ENCODE data around the gene BPIFB1. TPM values are rescaled to one million over a fixed set of nuclear protein-coding genes. Genes with fewer than 3 reads are reported as not detected.

Gene BPIFB1
- total and polyA plus RNA-seq, 2 of the 13 experiments (the other 11 are each of a cell fraction or from before 2014, with no cell fraction given) = 0.82 to 4.4 TPM

DNA sequence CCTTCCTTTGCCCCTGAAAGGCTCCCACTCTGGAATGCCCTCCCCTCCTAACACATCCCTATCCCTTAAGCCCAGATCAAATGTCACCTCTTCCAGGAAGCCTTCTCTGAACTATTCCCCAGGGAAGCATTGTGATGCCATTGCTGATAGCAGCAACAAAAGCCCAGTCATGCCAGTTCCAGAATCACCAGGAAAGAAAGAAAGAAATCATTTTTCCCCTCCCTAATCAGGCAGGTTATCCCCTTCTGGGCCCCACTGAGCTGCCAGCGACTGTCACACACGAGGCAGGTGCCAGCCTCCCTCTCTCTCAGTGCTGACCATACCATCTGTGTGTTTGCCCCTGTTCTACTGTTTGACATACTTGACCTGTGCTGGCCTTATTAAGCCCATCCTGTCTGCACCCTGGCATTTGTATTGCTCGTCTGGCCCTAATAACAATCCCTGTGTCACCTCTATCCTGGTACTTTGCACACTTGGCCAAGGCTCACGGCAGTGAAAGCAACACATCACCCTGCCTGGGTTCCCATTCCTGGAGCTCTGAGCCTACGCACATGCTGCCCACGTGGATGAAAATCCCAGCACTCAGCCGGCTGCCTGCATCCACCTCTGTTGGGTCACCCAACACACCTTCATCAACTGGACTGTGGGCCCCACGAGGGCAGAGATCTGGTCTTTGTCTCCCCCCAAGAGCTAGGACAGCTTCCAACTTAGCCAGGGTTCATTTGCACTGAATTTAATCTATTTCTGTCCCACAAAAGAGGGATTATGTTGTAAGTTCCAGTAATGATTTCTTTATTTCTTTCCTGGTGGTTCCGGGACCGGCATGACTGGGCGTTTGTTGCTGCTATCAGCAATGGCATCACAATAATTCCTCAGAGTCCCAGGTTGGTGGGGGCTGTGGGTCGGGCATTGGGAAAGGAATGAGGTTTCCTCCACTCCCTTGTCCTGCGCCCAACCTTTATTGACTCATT is 5.3 kb upstream of the BPIFB1 start (continued):
- TF ChIP-seq HBP1 (CRISPR knock-in tag; IDR thresholded peaks at IDR 0.05; ENCODE audit: low read depth) = peak; percentile 82; the same call in 1 of the 2 replicates
- TF ChIP-seq ZMYM4 (CRISPR knock-in tag; IDR thresholded peaks at IDR 0.05) = 0 out of 2 replicates have a peak, but pooled peaks have one; percentile 68
- TF ChIP-seq, protein P1, sequence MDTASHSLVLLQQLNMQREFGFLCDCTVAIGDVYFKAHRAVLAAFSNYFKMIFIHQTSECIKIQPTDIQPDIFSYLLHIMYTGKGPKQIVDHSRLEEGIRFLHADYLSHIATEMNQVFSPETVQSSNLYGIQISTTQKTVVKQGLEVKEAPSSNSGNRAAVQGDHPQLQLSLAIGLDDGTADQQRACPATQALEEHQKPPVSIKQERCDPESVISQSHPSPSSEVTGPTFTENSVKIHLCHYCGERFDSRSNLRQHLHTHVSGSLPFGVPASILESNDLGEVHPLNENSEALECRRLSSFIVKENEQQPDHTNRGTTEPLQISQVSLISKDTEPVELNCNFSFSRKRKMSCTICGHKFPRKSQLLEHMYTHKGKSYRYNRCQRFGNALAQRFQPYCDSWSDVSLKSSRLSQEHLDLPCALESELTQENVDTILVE (CRISPR knock-in tag; IDR thresholded peaks at IDR 0.05) = peak; percentile 87
- peak; percentile 13; the same call in 1 of the 2 replicates for TF ChIP-seq ZNF263 (CRISPR knock-in tag; IDR thresholded peaks at IDR 0.05)
- peak; percentile 97 for TF ChIP-seq ZBED4 (CRISPR knock-in tag; IDR thresholded peaks at IDR 0.05; ENCODE audit: borderline replicate concordance)
- peak; percentile 59 to 65 for TF ChIP-seq HMGXB4 (CRISPR knock-in tag; IDR thresholded peaks at IDR 0.05; ENCODE audit: borderline replicate concordance in 1 of 2, low read depth in 1 of 2)
- TF ChIP-seq, protein P2, sequence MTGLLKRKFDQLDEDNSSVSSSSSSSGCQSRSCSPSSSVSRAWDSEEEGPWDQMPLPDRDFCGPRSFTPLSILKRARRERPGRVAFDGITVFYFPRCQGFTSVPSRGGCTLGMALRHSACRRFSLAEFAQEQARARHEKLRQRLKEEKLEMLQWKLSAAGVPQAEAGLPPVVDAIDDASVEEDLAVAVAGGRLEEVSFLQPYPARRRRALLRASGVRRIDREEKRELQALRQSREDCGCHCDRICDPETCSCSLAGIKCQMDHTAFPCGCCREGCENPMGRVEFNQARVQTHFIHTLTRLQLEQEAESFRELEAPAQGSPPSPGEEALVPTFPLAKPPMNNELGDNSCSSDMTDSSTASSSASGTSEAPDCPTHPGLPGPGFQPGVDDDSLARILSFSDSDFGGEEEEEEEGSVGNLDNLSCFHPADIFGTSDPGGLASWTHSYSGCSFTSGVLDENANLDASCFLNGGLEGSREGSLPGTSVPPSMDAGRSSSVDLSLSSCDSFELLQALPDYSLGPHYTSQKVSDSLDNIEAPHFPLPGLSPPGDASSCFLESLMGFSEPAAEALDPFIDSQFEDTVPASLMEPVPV (CRISPR knock-in tag; IDR thresholded peaks at IDR 0.05) = peak; percentile 77; the same call in 1 of the 2 replicates
- TF ChIP-seq RBM22 (optimal IDR thresholded peaks at IDR 0.05; ENCODE audit: low read length) = no peak
- no peak for TF ChIP-seq MED8 (CRISPR knock-in tag; IDR thresholded peaks at IDR 0.05; ENCODE audit: insufficient replicate concordance)
- peak; percentile 78 for TF ChIP-seq DRAP1 (CRISPR knock-in tag; IDR thresholded peaks at IDR 0.05)
- TF ChIP-seq ZNF616 (CRISPR knock-in tag; IDR thresholded peaks at IDR 0.05; ENCODE audit: low read depth) = no peak
- no peak for TF ChIP-seq ZNF577 (CRISPR knock-in tag; IDR thresholded peaks at IDR 0.05; ENCODE audit: borderline replicate concordance, low read depth)
- TF ChIP-seq MAX (IDR thresholded peaks at IDR 0.05) = peak; percentile 99
- TF ChIP-seq MIER3 (CRISPR knock-in tag; IDR thresholded peaks at IDR 0.05; ENCODE audit: borderline replicate concordance) = peak; percentile 94; the same call in 1 of the 2 replicates
- peak; percentile 46; the same call in 1 of the 2 replicates for TF ChIP-seq ZNF839 (CRISPR knock-in tag; IDR thresholded peaks at IDR 0.05; ENCODE audit: borderline replicate concordance)

All from HepG2 (cell line).